ENCODE measurements around the gene PUM1.
"Not testable (repeated sequence)": the region's sequence is repeated elsewhere in the genome, so short reads cannot be mapped to it uniquely, and the experiment has no call there.

The PUM1 gene

GRCh38 chr1:30991862-30992606 lies 73.5 kb downstream of the PUM1 start:
- DNase-seq = no peak

- no peak for DNase-seq
Measured at GRCh38 chr1:30990591-30990990, 74.9 kb downstream of the PUM1 start.

DNA sequence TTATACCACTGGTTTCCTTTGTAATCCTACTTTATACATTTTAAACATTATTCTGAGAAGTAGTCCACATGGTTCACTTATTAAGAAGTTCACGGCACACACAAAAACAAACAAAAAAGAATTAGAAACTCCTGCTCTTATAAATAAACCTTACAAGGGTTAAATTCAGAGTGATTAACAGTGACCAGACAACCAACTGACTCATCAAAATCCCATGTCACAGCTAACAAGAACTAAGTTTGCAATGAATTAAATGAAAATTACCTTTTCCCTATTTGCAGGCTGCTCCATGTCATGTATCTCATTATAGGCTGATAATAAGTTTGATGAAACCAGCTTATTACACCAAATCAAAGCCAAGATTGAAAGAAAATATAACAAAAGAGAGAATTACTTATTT lies 77.5 kb downstream of the PUM1 start:
- no peak for DNase-seq

DNA sequence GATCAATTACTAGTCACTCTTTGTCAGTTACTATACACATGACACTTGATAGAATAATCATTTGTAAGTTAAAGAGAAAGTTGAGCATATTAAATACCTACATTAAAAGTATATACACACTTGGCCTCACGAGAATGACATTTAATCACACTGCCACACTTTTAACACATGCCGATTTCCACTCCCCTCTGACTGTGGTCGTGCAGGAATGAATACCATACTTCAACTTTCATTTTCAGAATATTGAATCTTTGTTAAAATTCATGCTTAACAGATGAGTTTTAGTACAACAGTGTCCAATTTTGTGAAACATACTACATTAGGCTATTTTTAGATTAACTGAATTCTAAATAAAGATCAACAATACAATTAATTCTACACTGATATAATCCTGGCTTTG lies 78.8 kb downstream of the PUM1 start:
- no peak for DNase-seq

DNA sequence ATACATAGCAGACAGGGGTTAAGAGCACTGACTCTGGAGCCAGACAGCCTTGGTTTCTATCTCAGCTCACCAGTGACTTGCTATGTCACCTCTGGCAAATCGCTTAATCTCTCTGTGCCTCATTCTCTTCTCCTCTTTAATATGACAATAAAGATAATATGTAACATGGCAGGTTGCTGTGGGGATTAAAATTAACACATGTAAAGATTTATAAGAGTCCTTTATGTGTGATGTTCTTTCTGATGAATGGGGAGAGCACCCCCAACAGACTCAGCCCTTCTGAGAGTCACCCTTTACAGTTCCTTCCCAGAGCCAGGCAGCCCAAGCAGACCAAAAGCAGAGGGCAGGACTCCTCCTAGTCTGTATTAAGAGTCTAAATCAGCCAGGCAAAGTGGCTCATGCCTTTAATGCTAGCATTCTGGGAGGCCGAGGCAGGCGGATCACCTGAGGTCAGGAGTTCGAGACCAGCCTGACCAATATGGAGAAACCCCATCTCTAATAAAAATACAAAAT lies 80.5 kb downstream of the PUM1 start:
- no peak for DNase-seq

DNA sequence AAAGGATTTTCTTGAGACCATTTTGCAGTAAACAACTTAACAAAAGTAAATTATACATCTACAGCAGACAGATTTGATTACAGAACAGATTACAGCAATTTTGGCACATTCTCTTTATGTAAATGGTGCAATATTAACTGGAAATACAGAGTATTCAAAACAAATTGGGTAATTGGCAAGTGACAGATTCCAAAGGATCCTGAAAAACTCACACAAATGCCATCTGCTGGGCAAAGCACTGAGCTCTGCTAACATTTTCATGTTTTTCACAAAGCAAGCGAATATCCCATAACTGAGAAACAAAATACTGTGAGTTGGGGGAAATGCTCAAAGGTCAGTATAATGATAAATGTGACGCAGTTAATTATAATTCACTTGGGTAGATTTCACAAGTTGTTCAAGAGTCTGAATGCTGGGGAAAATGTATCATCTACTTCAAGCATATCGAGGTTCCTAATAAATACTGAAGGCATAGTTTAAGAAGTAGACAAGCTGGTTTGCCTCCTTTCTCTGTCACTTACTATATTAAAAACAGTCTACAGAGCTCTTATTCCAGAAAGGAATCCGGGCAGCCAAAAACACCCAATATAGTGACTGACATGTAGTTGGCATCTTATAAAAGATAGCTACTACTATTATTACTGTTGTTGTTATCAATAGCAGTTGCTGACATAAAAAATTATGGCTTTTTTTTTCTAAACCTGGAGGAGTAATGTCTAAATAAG lies 81.2 kb downstream of the PUM1 start:
- no peak for DNase-seq

DNA sequence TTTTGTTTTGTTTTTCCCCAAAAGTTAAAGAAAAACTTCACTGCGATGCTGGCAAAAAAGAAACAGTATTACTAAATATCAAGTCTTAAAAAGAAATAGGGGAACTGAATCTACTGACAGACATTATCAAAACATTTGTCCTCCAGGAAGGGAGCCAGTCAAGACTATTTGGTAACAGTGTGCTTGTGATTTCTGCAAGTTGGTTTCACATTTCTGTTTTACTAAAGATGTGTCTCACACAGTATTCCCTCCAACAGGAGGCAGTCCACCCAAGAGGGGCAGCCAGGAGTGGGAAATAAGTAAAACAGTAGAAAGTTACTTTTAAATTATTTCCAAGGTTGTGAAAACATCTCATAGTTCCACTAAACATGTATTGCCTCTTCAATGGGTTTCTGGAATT lies 82.6 kb downstream of the PUM1 start:
- no peak for DNase-seq

DNA sequence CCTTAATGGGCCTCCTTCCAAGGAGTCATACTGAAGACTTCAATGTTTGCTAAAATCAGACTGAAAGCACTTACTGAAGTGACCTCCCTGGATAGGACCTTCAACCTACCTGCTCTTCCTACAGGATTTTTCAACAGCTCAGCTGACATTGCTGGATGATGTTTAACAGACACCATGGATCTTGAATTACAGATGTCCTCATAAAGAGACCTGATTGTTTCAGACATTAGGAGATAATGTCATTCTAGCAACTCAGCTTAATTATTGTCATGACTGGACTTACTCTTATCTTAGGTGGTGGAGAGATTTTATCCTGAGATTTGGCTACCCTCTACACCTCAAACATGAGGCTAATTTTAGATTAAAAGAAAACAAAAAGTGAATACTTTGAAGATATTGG lies 83.1 kb downstream of the PUM1 start:
- DNase-seq = no peak

DNA sequence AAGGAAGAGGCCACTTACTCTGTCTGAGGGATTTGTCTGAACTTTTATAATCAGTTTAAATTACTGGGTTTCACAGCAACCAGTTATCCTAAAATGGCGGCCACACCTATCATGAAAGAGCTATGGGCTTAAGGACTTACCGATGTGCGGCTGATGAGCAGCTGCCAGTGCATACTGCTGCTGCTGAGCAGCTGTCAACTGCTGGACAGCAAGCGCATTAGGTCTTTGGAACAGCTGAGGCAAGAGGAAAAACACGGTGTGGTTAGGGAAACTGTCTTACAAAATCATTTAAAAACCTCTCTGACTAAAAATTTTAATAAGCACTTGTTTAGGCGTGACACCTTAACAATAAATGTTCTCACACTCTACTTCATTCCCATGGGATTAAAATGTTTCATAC lies 84.3 kb downstream of the PUM1 start:
- DNase-seq = no peak

GRCh38 chr1:30977511-30977910 lies 88.0 kb downstream of the PUM1 start:
- DNase-seq = no peak

GRCh38 chr1:30977105-30977504 lies 88.4 kb downstream of the PUM1 start:
- no peak for DNase-seq

- DNase-seq = no peak
Measured at GRCh38 chr1:30976143-30976542, 89.4 kb downstream of the PUM1 start.

DNA sequence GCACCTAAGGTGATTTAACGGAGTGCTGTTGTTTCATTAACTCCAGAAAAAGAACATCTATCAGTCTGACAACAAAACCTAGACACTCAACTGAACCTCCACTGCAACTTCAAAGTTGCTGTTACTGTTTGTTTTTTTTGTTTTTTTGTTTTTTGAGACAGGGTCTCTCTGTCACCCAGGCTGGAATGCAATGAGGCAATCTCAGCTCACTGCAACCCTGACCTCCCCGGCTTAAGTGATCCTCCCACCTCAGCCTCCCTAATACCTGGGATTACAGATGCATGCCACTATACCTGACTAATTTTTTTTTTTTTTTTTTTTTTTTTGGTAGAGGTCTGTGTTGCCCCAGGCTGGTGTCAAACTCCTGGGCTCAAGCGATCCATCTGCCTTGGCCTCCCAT lies 90.3 kb downstream of the PUM1 start:
- no peak for DNase-seq

GRCh38 chr1:30974536-30974935 lies 91.0 kb downstream of the PUM1 start:
- DNase-seq = no peak

GRCh38 chr1:30972349-30972748 lies 93.2 kb downstream of the PUM1 start:
- DNase-seq = not testable (repeated sequence)

DNA sequence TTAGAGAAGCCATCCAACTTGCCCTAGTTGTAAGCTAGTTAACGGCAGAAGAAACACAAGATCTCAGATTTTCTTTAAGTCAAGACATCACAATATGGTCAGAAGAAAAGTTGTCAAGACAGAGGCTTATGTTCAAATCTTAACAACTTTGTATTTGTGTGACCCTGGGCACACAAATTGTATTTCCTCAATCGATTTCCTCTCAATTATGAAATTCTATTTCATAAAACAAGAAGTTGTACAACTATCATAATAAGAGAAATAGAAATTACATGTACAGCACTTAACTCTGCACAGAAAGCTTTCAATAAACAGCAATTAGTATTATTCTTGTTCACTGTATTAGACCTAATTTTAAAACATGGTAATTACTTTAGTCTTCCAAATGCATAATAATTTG lies 94.0 kb downstream of the PUM1 start:
- no peak for DNase-seq

- DNase-seq = no peak
Measured at GRCh38 chr1:30969903-30970302, 95.6 kb downstream of the PUM1 start.

GRCh38 chr1:30968220-30968971 lies 97.1 kb downstream of the PUM1 start:
- no peak for DNase-seq

- DNase-seq = no peak
Measured at GRCh38 chr1:30966690-30967369, 98.7 kb downstream of the PUM1 start.

DNA sequence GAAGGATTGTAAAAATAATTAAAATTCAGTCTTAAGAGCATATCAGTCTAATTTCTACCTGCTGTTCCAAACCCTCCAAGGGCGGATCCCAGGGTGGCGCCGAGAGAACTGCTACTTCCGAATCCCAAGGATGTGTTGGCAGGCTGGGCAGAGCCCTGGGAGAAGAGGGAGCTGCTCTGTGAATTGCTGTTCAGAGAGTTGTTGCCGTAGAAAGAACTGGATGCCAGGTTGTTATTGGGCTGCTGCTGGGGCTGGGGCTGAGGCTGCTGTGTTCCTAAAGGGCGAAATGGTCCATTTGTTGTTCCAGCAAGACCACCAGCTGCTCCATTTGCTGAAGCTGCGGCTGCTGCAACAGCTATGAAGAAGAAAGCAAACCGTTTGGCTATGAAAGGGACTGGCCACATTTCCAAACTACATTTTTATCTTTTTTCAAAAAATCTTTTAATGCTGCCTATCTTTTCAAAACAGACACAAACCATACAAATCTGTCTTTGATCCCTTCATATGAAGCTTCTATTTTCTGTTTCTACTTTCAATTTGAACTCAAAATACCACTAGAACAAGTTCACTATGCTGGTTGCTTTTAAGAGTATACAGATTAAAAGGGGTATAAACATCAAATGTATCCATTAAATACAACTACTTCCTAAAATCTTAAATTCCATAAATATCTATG lies 99.5 kb downstream of the PUM1 start:
- no peak for DNase-seq

DNA sequence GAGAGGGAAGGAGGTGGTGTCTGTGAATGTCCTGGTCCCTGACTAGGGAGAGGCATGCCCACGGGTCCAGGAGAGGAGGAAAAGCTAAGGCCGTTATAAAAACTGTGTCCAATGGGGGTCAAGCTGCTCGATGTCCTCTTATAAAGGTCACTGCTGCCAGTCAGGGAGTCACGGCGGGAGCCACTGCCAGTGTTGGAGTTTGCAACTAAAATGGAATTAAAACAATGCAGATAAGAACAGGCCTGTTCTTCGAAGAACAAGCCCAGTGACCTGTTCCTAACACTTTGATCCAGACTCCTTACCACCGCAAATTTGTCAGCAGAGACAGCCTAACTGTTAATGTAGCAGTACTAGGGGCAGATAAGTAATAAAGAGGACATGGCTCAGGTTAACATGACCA lies 100.8 kb downstream of the PUM1 start:
- no peak for DNase-seq
